ENCODE measurements around the gene PTOV1.

Gene PTOV1

GRCh38 chr19:49843265-49843664, 7.7 kb upstream of the PTOV1 start:
- H3K36me3 ChIP-seq (ENCODE audit: control insufficient read depth, insufficient read depth, low read length): peaks cover 8% of the 10 kb centered on the region
- H3K27me3 ChIP-seq (replicated peaks; ENCODE audit: control insufficient read depth, insufficient read depth, low read length): no peaks in the 10 kb centered on the region
- TF ChIP-seq CTCF (IDR thresholded peaks at IDR 0.05; ENCODE audit: insufficient read depth, low read length, poor library complexity, severe bottlenecking): no peak
- DNase-seq (ENCODE audit: extremely low read depth, insufficient read length): no peak
- no peak overlapping the region for H3K4me3 ChIP-seq (replicated peaks; ENCODE audit: low read depth, low read length)

GRCh38 chr19:49844138-49845095, 6.5 kb upstream of the PTOV1 start:
- Histone ChIP-seq H3K27me3 (replicated peaks; ENCODE audit: control insufficient read depth, insufficient read depth, low read length) (no peaks in the 10 kb centered on the region), H3K4me3 (replicated peaks; ENCODE audit: low read depth, low read length) (no peak overlapping the region), H3K36me3 (ENCODE audit: control insufficient read depth, insufficient read depth, low read length) (no peaks in the 10 kb centered on the region; the same call in none of the 2 replicates)
- no peak for DNase-seq (ENCODE audit: extremely low read depth, insufficient read length)
- TF ChIP-seq CTCF (IDR thresholded peaks at IDR 0.05; ENCODE audit: insufficient read depth, low read length, poor library complexity, severe bottlenecking): no peak

GRCh38 chr19:49845414-49845813, 5.5 kb upstream of the PTOV1 start:
- TF ChIP-seq CTCF (IDR thresholded peaks at IDR 0.05; ENCODE audit: insufficient read depth, low read length, poor library complexity, severe bottlenecking): no peak
- no peak overlapping the region for H3K4me3 ChIP-seq (replicated peaks; ENCODE audit: low read depth, low read length)
- H3K36me3 ChIP-seq (ENCODE audit: control insufficient read depth, insufficient read depth, low read length): no peaks in the 10 kb centered on the region; the same call in 1 of the 2 replicates
- no peak for DNase-seq (ENCODE audit: extremely low read depth, insufficient read length)
- no peaks in the 10 kb centered on the region for H3K27me3 ChIP-seq (replicated peaks; ENCODE audit: control insufficient read depth, insufficient read depth, low read length)

GRCh38 chr19:49846408-49846807, 4.6 kb upstream of the PTOV1 start:
- no peak for DNase-seq (ENCODE audit: extremely low read depth, insufficient read length)
- no peaks in the 10 kb centered on the region for H3K36me3 ChIP-seq (ENCODE audit: control insufficient read depth, insufficient read depth, low read length)
- H3K27me3 ChIP-seq (replicated peaks; ENCODE audit: control insufficient read depth, insufficient read depth, low read length): no peaks in the 10 kb centered on the region
- no peak for TF ChIP-seq CTCF (IDR thresholded peaks at IDR 0.05; ENCODE audit: insufficient read depth, low read length, poor library complexity, severe bottlenecking)
- no peak overlapping the region for H3K4me3 ChIP-seq (replicated peaks; ENCODE audit: low read depth, low read length)

GRCh38 chr19:49847731-49848696, 2.9 kb upstream of the PTOV1 start:
- no peaks in the 10 kb centered on the region for H3K27me3 ChIP-seq (replicated peaks; ENCODE audit: control insufficient read depth, insufficient read depth, low read length)
- TF ChIP-seq CTCF (IDR thresholded peaks at IDR 0.05; ENCODE audit: insufficient read depth, low read length, poor library complexity, severe bottlenecking): no peak
- no peak for DNase-seq (ENCODE audit: extremely low read depth, insufficient read length)
- no peaks in the 10 kb centered on the region for H3K36me3 ChIP-seq (ENCODE audit: control insufficient read depth, insufficient read depth, low read length)
- H3K4me3 ChIP-seq (replicated peaks; ENCODE audit: low read depth, low read length): no peak overlapping the region
